IPS-20b (cell line): ENCODE results near the gene POLN.
A peak's percentile ranks its signal among the peaks of the same experiment; 100 is the strongest.
"Not testable (repeated sequence)": the region's sequence is repeated elsewhere in the genome, so short reads cannot be mapped to it uniquely, and the experiment has no call there.

ENCODE experiments used
- H3K27ac ChIP-seq: one replicate; pipeline ENCODE4 v1.5.1; 2013; ENCODE audit warnings: low read length
- H3K27me3 ChIP-seq: 2 replicates; pipeline ENCODE4 v1.6.1; 2013; ENCODE audit warnings: mild to moderate bottlenecking, low read length, inconsistent platforms; ENCODE audit not compliant: insufficient read depth
- H3K36me3 ChIP-seq: 2 replicates; pipeline ENCODE4 v1.6.1; 2013; ENCODE audit warnings: low read depth, mild to moderate bottlenecking, inconsistent platforms, low read length, moderate library complexity; ENCODE audit not compliant: insufficient read depth
- H3K4me1 ChIP-seq: 2 replicates; pipeline ENCODE4 v1.6.1; 2013; ENCODE audit warnings: mild to moderate bottlenecking, control low read depth, inconsistent platforms, low read length, moderate library complexity; ENCODE audit not compliant: insufficient read depth
- H3K4me3 ChIP-seq: 2 replicates; pipeline ENCODE4 v1.5.1; 2013; ENCODE audit warnings: mild to moderate bottlenecking, low read length, inconsistent platforms
- H3K9ac ChIP-seq: 2 replicates; pipeline ENCODE4 v1.6.1; 2013; ENCODE audit warnings: low read depth, mild to moderate bottlenecking, inconsistent platforms, low read length, moderate library complexity
- H3K9me3 ChIP-seq: 2 replicates; pipeline ENCODE4 v1.6.1; 2013; ENCODE audit warnings: mild to moderate bottlenecking, low read depth, low read length, inconsistent platforms; ENCODE audit not compliant: insufficient read depth

Gene POLN

GRCh38 chr4:2044542-2045517 lies 197.1 kb downstream of the POLN start:
- no peaks in the 10 kb centered on the region for H3K4me1 ChIP-seq
- no peaks in the 10 kb centered on the region for H3K36me3 ChIP-seq
- no peaks in the 10 kb centered on the region for H3K9me3 ChIP-seq
- no peak overlapping the region for H3K27ac ChIP-seq
- peaks cover 40% of the 10 kb centered on the region for H3K27me3 ChIP-seq
- no peak overlapping the region for H3K4me3 ChIP-seq
- no peak overlapping the region for H3K9ac ChIP-seq

- no peak overlapping the region for H3K9ac ChIP-seq
- no peaks in the 10 kb centered on the region for H3K9me3 ChIP-seq
- no peak overlapping the region for H3K4me3 ChIP-seq
- H3K4me1 ChIP-seq, result no peaks in the 10 kb centered on the region
- peaks cover 47% of the 10 kb centered on the region for H3K27me3 ChIP-seq
- no peaks in the 10 kb centered on the region for H3K36me3 ChIP-seq
- no peak overlapping the region for H3K27ac ChIP-seq
These were observed 197.8 kb downstream of the POLN start for GRCh38 chr4:2044119-2044485.

GRCh38 chr4:2043396-2044118 lies 198.4 kb downstream of the POLN start:
- H3K9me3 ChIP-seq, result no peaks in the 10 kb centered on the region
- no peaks in the 10 kb centered on the region for H3K4me1 ChIP-seq
- no peak overlapping the region for H3K4me3 ChIP-seq
- no peak overlapping the region for H3K27ac ChIP-seq
- H3K27me3 ChIP-seq, result peaks cover 53% of the 10 kb centered on the region
- H3K36me3 ChIP-seq, result no peaks in the 10 kb centered on the region
- no peak overlapping the region for H3K9ac ChIP-seq

GRCh38 chr4:2042947-2043395 lies 198.9 kb downstream of the POLN start:
- peak overlapping the region; percentile 40; the same call in 1 of the 2 replicates for H3K4me3 ChIP-seq
- no peaks in the 10 kb centered on the region for H3K4me1 ChIP-seq
- H3K9me3 ChIP-seq, result no peaks in the 10 kb centered on the region
- H3K27me3 ChIP-seq, result peaks cover 57% of the 10 kb centered on the region
- no peak overlapping the region for H3K9ac ChIP-seq
- no peaks in the 10 kb centered on the region for H3K36me3 ChIP-seq
- no peak overlapping the region for H3K27ac ChIP-seq

- Histone ChIP-seq H3K27me3 (peaks cover 57% of the 10 kb centered on the region), H3K4me1 (no peaks in the 10 kb centered on the region), H3K36me3 (no peaks in the 10 kb centered on the region), H3K4me3 (peak overlapping the region; percentile 73; the same call in 1 of the 2 replicates), H3K27ac (no peak overlapping the region), H3K9ac (no peak overlapping the region), H3K9me3 (no peaks in the 10 kb centered on the region)
These were observed 199.5 kb downstream of the POLN start for GRCh38 chr4:2042204-2042946.

GRCh38 chr4:2041239-2042130 lies 200.4 kb downstream of the POLN start:
- H3K27me3 ChIP-seq, result peaks cover 64% of the 10 kb centered on the region

GRCh38 chr4:2040391-2041238 lies 201.3 kb downstream of the POLN start:
- Histone ChIP-seq H3K36me3 (no peaks in the 10 kb centered on the region), H3K9me3 (no peaks in the 10 kb centered on the region), H3K4me1 (no peaks in the 10 kb centered on the region), H3K27ac (no peak overlapping the region), H3K9ac (no peak overlapping the region), H3K4me3 (peak overlapping the region; percentile 73; the same call in 1 of the 2 replicates), H3K27me3 (peaks cover 67% of the 10 kb centered on the region)

More at GRCh38 chr4:2041239-2042130, 200.4 kb downstream of the POLN start:
- Histone ChIP-seq H3K4me1 (no peaks in the 10 kb centered on the region), H3K4me3 (peak overlapping the region; percentile 73), H3K9me3 (no peaks in the 10 kb centered on the region), H3K9ac (no peak overlapping the region), H3K27ac (no peak overlapping the region), H3K36me3 (no peaks in the 10 kb centered on the region)

GRCh38 chr4:2036866-2037265 lies 205.1 kb downstream of the POLN start:
- Histone ChIP-seq H3K27me3 (peaks cover 80% of the 10 kb centered on the region), H3K27ac (no peak overlapping the region), H3K4me3 (no peak overlapping the region), H3K4me1 (no peaks in the 10 kb centered on the region), H3K9me3 (no peaks in the 10 kb centered on the region), H3K9ac (no peak overlapping the region), H3K36me3 (no peaks in the 10 kb centered on the region)

- Histone ChIP-seq H3K36me3 (no peaks in the 10 kb centered on the region), H3K27me3 (peaks cover 75% of the 10 kb centered on the region), H3K9ac (no peak overlapping the region), H3K4me1 (no peaks in the 10 kb centered on the region), H3K27ac (no peak overlapping the region), H3K4me3 (no peak overlapping the region), H3K9me3 (no peaks in the 10 kb centered on the region)
These were observed 205.6 kb downstream of the POLN start for GRCh38 chr4:2036327-2036726.

- peaks cover 48% of the 10 kb centered on the region for H3K27me3 ChIP-seq
- not testable (repeated sequence) for H3K27ac ChIP-seq, H3K4me3 ChIP-seq, H3K36me3 ChIP-seq, H3K9ac ChIP-seq, H3K9me3 ChIP-seq, H3K4me1 ChIP-seq
These were observed 210.8 kb downstream of the POLN start for GRCh38 chr4:2031161-2031560.
